Measurements from ENCODE around the gene GINS2. TPM values are rescaled to one million over a fixed set of nuclear protein-coding genes. Genes with fewer than 3 reads are reported as not detected.

Gene GINS2
- total and polyA plus RNA-seq, 2 of the 4 experiments (the other 2 are of a cell fraction) = 12.0 to 13.4 TPM

- Histone ChIP-seq H3K27me3 (ENCODE audit: control insufficient read depth, insufficient read depth, low read length) (no peaks in the 10 kb centered on the region), H4K20me1 (ENCODE audit: insufficient read depth, low read length) (no peaks in the 10 kb centered on the region; the same call in 1 of the 2 replicates), H3K4me3 (ENCODE audit: insufficient read depth, low read depth, low read length) (no peak overlapping the region), H3K9me1 (ENCODE audit: insufficient read depth, low read length) (peaks cover 5% of the 10 kb centered on the region; the same call in 1 of the 2 replicates), H3K36me3 (ENCODE audit: control insufficient read depth, insufficient read depth, low read length) (no peaks in the 10 kb centered on the region), H4K8ac (ENCODE audit: low read depth in 2 of 2, low read length in 2 of 2) (no peak overlapping the region), H3K9ac (ENCODE audit: low read depth, low read length) (no peak overlapping the region), H3K23ac (ENCODE audit: low read depth, low read length) (no peak overlapping the region), H2AFZ (replicated peaks; ENCODE audit: low read length, poor library complexity) (no peak overlapping the region), H2BK20ac (ENCODE audit: low read depth, low read length) (no peak overlapping the region), H3K56ac (ENCODE audit: extremely low read depth, insufficient read depth, low read length) (no peak overlapping the region), H2AK9ac (replicated peaks; ENCODE audit: low read depth, low read length, poor library complexity) (no peak overlapping the region), H3K4ac (ENCODE audit: low read depth, low read length) (no peak overlapping the region), H4K91ac (ENCODE audit: insufficient read depth, low read depth, low read length) (no peak overlapping the region), H2BK15ac (ENCODE audit: low read depth, low read length) (no peak overlapping the region), H2AK5ac (ENCODE audit: low read depth, low read length) (no peak overlapping the region), H3K79me1 (ENCODE audit: low read depth in 1 of 2, low read length in 2 of 2) (peaks cover 4 to 6% of the 10 kb centered on the region in 2 experiments), H3K9me3 (ENCODE audit: control insufficient read depth, insufficient read depth, low read length) (no peaks in the 10 kb centered on the region), H3K14ac (replicated peaks; ENCODE audit: low read depth, low read length) (no peak overlapping the region), H3K4me1 (ENCODE audit: control insufficient read depth, insufficient read depth, low read length) (no peaks in the 10 kb centered on the region), H4K5ac (ENCODE audit: low read depth, low read length) (no peak overlapping the region), H3K27ac (ENCODE audit: insufficient read depth, low read length) (no peak overlapping the region), H3K18ac (ENCODE audit: low read depth, low read length) (no peak overlapping the region), H2BK5ac (ENCODE audit: low read depth, low read length, poor library complexity, severe bottlenecking) (no peak overlapping the region), H2BK120ac (ENCODE audit: low read depth, low read length) (no peak overlapping the region), H3K4me2 (ENCODE audit: low read depth, low read length) (no peak overlapping the region)
- no peak for DNase-seq
- in situ Hi-C loops (cut with MboI; ENCODE audit: low sequenced_read_pairs) (no loop called here), dilution Hi-C loops (cut with HindIII; ENCODE audit: low sequenced_read_pairs, unreplicated experiment) (no loop called here), intact Hi-C loops (cut with micrococcal nuclease) (no loop called here)
- BruUV-seq (replicated peaks) = no TSS peak
- WGBS, 2 experiments (ENCODE audit: extremely low coverage in 2 of 2, insufficient read length in 1 of 2) = 83% methylated on average over 5 of the region's 14 CpGs; no CpG with 5 or more reads in 1 of the 2 experiments
- CTCF ChIA-PET = no interaction called here
- TF ChIP-seq SMC3 (IDR thresholded peaks at IDR 0.05; ENCODE audit: low read depth, low read length) = no peak
- TF ChIP-seq RFX5 (IDR thresholded peaks at IDR 0.05; ENCODE audit: low read depth, low read length) = no peak
- no peak for TF ChIP-seq USF2 (IDR thresholded peaks at IDR 0.05; ENCODE audit: low read depth, low read length)
- TF ChIP-seq NFE2L2 (IDR thresholded peaks at IDR 0.05; ENCODE audit: low read depth, low read length) = no peak
- no peak for TF ChIP-seq MAFK (IDR thresholded peaks at IDR 0.05; ENCODE audit: low read depth, low read length)
- no peak for TF ChIP-seq CEBPB (IDR thresholded peaks at IDR 0.05; ENCODE audit: low read depth, low read length)
- no peak for TF ChIP-seq FOS (IDR thresholded peaks at IDR 0.05; ENCODE audit: low read depth, low read length)
- TF ChIP-seq ELK1 (IDR thresholded peaks at IDR 0.05; ENCODE audit: borderline replicate concordance, low read depth, low read length) = no peak
- TF ChIP-seq BHLHE40 (IDR thresholded peaks at IDR 0.05; ENCODE audit: low read depth, low read length) = no peak
- TF ChIP-seq RAD21 (IDR thresholded peaks at IDR 0.05; ENCODE audit: low read length) = no peak
- TF ChIP-seq POLR2A (IDR thresholded peaks at IDR 0.05; ENCODE audit: low read depth, low read length) = no peak
- TF ChIP-seq, protein P1, sequence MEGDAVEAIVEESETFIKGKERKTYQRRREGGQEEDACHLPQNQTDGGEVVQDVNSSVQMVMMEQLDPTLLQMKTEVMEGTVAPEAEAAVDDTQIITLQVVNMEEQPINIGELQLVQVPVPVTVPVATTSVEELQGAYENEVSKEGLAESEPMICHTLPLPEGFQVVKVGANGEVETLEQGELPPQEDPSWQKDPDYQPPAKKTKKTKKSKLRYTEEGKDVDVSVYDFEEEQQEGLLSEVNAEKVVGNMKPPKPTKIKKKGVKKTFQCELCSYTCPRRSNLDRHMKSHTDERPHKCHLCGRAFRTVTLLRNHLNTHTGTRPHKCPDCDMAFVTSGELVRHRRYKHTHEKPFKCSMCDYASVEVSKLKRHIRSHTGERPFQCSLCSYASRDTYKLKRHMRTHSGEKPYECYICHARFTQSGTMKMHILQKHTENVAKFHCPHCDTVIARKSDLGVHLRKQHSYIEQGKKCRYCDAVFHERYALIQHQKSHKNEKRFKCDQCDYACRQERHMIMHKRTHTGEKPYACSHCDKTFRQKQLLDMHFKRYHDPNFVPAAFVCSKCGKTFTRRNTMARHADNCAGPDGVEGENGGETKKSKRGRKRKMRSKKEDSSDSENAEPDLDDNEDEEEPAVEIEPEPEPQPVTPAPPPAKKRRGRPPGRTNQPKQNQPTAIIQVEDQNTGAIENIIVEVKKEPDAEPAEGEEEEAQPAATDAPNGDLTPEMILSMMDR (conservative IDR thresholded peaks at IDR 0.05; ENCODE audit: low read depth, low read length) = no peak
- no peak for TF ChIP-seq CHD1 (IDR thresholded peaks at IDR 0.05; ENCODE audit: low read depth, low read length)
- no peak for TF ChIP-seq MAZ (IDR thresholded peaks at IDR 0.05; ENCODE audit: borderline replicate concordance, low read depth, low read length)
- TF ChIP-seq MXI1 (IDR thresholded peaks at IDR 0.05; ENCODE audit: borderline replicate concordance, low read depth, low read length) = no peak
- TF ChIP-seq RCOR1 (IDR thresholded peaks at IDR 0.05; ENCODE audit: insufficient replicate concordance, low read length) = no peak
- POLR2A ChIA-PET (ENCODE audit: unreplicated experiment) = no interaction called here
- no peak for ATAC-seq (ENCODE audit: low read depth)
Measured at GRCh38 chr16:85735225-85735635, 46.5 kb upstream of the GINS2 start.
